Measurements from ENCODE around the gene RPRD1B.
"Not testable (repeated sequence)": the region's sequence is repeated elsewhere in the genome, so short reads cannot be mapped to it uniquely, and the experiment has no call there.

RPRD1B gene

DNA sequence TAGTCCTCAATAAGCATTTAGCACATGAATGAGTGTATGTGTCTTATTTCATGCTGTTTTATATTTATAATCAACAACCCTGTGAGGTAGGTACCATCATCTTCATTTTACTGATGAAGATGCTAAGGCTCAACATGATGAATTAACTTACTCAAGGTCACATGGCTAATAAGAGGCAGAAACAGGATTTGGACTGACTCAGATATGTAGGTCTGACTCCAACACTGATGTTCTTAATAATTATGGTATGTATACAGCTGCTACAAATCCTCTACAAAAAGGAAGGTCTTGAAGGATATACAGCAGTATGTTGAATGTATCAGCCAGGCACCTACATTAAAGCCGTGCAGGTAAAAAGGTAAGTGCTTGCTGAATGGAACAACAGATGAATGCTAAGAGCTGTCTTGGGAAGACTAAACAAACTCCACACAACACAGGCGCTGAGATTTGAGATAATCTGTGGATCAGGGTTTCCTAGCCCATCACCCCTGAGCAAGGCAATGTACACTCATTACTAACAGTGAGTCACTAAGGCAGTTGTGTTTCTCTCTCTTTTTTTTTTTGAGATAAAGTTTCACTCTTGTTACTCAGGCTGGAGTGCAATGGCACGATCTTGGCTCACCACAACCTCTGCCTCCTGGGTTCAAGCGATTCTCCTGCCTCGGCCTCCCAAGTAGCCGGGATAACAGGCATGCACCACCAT is 32.2 kb upstream of the RPRD1B start:
- DNase-seq (ENCODE audit: low spot score) = no peak

DNA sequence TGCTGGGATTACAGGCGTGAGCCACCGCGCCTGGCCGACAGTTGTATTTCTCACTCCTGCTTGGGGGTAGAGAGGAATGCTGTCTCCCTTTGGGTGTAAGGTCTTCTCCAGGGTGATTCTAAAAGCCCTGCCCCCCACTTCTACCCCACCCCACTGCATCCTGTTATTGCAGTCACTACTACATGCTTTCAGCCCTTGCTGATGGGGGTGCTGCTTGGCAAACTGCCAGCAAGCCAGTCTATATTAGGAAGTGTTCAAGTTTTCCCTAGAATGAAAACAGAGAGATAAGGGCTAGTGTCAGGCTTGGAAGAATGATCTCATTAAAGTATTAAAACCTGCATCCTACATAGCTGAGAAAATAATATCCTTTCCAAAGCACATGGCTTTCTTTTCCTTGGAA is 31.6 kb upstream of the RPRD1B start:
- no peak for DNase-seq (ENCODE audit: low spot score)

- no peak for DNase-seq (ENCODE audit: low spot score)
Observed at GRCh38 chr20:38002422-38002821, 31.1 kb upstream of the RPRD1B start.

DNA sequence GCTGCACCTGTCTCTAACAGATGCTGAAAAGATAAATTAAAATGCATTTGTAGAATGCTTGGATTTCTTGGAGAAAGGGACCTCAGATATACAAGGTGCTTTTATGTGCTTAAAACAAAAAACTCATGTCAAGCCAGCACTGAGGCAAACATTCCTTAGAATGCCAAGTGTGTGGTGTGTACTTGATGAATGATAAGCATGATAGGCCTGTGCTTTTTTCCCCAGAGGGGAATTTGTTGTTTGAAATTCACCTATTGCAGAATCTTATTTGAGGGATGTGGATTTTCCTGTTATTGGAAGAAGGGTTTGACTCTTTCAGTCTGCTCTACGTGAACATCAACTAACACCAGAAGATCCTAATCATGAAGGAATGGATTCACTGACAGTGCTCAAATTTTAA is 29.1 kb upstream of the RPRD1B start:
- no peak for DNase-seq (ENCODE audit: low spot score)

- no peak for DNase-seq (ENCODE audit: low spot score)
Observed at GRCh38 chr20:38005903-38006302, 27.6 kb upstream of the RPRD1B start.

GRCh38 chr20:38007526-38007925 is 26.0 kb upstream of the RPRD1B start:
- no peak for DNase-seq (ENCODE audit: low spot score)

- DNase-seq (ENCODE audit: low spot score) = no peak
Observed at GRCh38 chr20:38008233-38008944, 25.2 kb upstream of the RPRD1B start.

GRCh38 chr20:38009416-38009815 is 24.1 kb upstream of the RPRD1B start:
- not testable (repeated sequence) for DNase-seq (ENCODE audit: low spot score)

GRCh38 chr20:38011696-38012095 is 21.9 kb upstream of the RPRD1B start:
- no peak for DNase-seq (ENCODE audit: low spot score)

DNA sequence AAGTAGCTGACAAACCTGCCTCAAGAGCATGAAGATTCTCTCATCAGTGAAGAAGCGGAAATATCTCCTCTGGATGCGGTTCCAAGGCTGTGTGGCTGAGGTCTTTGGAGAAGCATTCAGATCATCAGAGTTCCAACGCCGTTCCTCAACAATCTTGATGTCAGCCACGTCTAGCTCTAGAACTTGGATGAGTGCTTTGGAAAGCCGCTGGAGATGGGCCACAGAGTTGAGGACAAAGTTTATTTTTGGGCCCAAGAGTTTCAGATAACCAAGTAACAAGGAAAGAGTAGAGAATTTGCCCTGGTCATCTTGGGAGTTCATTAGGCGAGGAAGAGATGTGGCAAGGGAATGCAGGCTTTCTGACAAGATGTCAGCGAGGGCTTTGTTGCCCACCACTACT is 21.2 kb upstream of the RPRD1B start:
- DNase-seq (ENCODE audit: low spot score) = no peak

DNA sequence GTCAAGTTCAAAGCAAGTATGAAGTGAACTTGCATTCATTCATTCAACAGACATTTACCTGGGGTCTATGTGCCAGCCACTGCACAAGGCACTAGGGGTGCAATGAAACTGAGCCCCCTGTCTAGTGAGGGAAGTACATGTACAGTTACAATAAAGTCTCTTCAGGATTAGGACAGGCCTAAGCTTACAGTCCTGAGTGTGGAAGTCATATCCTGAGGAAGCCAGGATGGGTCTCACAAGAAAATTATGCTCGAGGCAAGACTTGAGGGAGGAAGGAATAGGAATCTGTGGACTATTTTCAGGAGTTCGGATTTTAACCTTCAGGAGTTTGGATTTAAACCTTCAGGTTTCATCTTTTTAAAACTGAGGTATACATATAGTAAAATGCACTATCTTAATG is 19.7 kb upstream of the RPRD1B start:
- DNase-seq (ENCODE audit: low spot score) = no peak

GRCh38 chr20:38017959-38018358 is 15.6 kb upstream of the RPRD1B start:
- DNase-seq (ENCODE audit: low spot score) = no peak

GRCh38 chr20:38018385-38018784 is 15.2 kb upstream of the RPRD1B start:
- DNase-seq (ENCODE audit: low spot score) = no peak

- no peak for DNase-seq (ENCODE audit: low spot score)
Observed at GRCh38 chr20:38021087-38021772, 12.3 kb upstream of the RPRD1B start.

DNA sequence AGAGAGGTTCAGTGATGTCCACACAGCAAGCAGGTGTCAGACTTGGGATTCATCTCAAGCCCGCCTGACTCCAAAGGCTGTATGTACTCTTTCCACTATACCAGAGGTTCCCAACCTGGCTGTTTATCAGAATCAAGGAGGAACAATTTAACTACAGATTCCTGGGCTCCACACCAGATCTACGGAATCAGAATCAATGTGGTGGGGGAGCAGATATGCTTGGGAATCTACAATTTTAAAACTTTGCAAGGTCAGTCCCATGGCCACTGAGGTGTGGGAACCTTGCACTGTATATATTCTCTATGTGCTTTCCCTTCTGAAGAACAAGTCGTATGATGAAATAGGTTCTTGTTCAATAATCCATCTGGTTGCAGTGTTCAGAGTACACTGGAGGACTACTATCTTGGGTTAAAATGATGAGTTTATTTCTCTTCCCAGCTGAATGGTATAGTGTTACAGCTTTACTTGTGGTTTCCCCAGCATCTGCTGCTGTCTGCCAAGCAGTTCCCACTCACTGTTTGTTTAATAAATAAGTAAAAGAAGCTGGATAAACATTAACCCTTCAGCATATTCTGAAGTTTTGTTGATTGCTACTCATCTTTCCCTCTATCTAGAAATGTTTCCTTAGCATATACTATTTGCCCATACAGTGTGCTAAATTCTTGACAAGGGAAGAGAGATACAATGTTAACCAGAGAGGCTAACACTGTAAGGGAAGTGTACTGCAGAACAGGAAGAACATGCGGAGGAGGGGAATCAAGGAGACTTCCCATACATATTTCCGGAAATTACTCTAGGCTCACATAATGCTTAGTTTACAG is 10.2 kb upstream of the RPRD1B start:
- no peak for DNase-seq (ENCODE audit: low spot score)

GRCh38 chr20:38024496-38024895 is 9.1 kb upstream of the RPRD1B start:
- no peak for DNase-seq (ENCODE audit: low spot score)

GRCh38 chr20:38029453-38029852 is 4.1 kb upstream of the RPRD1B start:
- no peak for DNase-seq (ENCODE audit: low spot score)

DNA sequence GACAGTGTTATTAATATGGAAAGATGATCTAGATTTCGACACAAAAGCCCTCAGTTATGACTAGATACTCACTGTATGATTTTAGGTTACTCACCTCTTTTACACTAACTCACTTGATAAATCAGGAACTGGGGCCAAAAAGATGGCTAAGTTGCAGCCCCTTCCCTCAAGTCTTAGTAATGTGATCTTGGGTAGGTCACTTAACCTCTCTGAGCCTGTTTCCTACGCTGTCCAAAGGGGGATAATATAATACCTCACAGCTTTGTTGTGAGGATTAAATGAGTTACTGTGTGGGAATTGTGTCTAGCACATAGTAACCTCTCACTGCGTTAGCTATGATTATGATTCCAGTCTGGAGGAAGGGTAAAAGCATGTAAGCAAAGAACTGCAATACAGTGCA is 1.6 kb upstream of the RPRD1B start:
- DNase-seq (ENCODE audit: low spot score) = no peak

DNA sequence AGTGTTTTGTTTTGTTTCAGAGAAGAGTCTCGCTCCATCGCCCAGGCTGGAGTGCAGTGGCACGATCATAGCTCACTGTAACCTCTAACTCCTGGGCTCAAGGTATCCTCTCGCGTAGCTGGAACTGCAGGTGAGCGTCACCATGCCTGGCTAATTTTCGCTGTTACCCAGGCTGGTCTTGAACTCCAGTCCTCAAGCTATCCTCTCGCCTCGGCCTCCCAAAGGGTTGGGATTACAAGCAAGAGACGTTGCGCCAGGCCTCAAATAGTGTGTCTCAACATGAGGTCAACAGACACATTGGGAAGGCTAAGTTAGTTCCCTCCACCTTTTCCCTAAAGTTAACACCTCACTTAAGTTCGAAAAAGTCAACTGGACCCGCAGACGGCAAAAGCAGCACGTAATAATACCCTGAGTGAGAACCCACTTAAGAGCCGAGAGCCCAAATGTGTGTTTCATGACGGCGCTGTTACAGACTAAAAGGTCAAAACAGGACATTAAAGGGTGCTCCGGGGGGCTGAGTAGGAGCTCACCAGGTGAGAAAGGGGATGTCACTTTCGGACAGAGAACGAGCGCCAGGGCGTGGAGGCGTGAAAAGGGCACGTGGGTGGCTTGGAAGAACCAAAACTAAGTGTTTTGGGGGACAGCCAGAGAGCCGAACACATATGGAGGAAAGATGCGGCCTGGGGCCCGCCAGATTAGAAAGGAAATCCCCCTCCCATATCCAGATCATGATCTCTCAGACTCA is 789 bp upstream of the RPRD1B start:
- peak; percentile 23 for DNase-seq (ENCODE audit: low spot score)

- no peak for DNase-seq (ENCODE audit: low spot score)
Observed at GRCh38 chr20:38034108-38034649, 633 bp downstream of the RPRD1B start.

GRCh38 chr20:38034961-38035360 is 1.4 kb downstream of the RPRD1B start:
- no peak for DNase-seq (ENCODE audit: low spot score)

All from pons (tissue), 1 donor.